ENCODE data around the gene PLEKHM3.
"Not testable (repeated sequence)": the region's sequence is repeated elsewhere in the genome, so short reads cannot be mapped to it uniquely, and the experiment has no call there.

PLEKHM3 gene

DNA sequence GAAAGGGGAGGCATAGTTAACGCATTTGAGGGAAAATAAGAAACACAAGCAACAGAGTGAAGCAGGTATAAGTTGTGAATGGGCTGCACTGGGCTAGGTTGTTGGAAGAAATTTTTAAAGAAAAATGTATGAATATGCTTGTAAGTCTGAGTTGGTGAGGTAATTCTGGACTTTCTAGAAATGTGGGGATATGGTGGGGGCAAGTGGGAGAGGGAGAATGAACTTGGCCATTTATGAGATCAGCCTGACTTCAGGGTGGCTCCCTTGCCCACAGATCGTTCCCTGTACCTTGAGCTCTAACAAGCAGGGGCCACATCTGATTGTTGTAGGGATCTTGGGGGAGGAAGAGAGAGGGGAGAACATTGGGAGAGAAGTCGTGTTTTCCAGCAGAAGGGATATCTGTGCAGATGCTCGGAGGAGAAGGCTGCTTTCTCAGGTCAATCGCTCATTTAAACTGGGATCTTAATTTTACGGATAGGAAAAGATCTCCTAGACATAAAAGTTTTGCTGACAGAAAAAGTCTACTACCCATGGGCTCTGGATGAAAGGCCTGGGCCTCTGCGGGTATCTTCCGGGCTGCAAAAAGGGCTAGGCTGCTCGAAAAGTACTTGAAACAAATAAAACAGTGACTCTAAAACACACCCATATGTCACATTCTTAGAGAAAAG lies 213.1 kb downstream of the PLEKHM3 start:
- Histone ChIP-seq H3K27ac (no peak overlapping the region), H3K4me3 (no peak overlapping the region)
- TF ChIP-seq, protein P1, sequence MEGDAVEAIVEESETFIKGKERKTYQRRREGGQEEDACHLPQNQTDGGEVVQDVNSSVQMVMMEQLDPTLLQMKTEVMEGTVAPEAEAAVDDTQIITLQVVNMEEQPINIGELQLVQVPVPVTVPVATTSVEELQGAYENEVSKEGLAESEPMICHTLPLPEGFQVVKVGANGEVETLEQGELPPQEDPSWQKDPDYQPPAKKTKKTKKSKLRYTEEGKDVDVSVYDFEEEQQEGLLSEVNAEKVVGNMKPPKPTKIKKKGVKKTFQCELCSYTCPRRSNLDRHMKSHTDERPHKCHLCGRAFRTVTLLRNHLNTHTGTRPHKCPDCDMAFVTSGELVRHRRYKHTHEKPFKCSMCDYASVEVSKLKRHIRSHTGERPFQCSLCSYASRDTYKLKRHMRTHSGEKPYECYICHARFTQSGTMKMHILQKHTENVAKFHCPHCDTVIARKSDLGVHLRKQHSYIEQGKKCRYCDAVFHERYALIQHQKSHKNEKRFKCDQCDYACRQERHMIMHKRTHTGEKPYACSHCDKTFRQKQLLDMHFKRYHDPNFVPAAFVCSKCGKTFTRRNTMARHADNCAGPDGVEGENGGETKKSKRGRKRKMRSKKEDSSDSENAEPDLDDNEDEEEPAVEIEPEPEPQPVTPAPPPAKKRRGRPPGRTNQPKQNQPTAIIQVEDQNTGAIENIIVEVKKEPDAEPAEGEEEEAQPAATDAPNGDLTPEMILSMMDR (IDR thresholded peaks at IDR 0.05): no peak
- no peak for DNase-seq (ENCODE audit: low spot score)

DNA sequence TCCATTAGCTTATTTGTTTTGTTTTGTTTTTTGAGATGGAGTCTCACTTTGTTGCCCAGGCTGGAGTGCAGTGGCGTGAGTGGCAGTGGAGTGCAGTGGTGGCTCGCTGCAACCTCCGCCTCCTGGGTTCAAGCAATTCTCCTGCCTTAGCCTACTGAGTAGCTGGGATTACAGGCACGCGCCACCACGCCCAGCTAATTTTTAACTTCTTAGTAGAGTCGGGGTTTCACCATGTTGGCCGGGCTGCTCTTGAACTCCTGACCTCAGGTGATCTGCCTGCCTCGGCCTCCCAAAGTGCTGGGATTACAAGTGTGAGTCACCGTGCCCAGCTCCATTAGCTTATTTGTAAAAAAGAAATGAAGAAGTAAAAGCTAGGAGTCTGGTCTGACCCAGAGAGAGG lies 213.7 kb downstream of the PLEKHM3 start:
- not testable (repeated sequence) for DNase-seq (ENCODE audit: low spot score); H3K27ac ChIP-seq; H3K4me3 ChIP-seq

DNA sequence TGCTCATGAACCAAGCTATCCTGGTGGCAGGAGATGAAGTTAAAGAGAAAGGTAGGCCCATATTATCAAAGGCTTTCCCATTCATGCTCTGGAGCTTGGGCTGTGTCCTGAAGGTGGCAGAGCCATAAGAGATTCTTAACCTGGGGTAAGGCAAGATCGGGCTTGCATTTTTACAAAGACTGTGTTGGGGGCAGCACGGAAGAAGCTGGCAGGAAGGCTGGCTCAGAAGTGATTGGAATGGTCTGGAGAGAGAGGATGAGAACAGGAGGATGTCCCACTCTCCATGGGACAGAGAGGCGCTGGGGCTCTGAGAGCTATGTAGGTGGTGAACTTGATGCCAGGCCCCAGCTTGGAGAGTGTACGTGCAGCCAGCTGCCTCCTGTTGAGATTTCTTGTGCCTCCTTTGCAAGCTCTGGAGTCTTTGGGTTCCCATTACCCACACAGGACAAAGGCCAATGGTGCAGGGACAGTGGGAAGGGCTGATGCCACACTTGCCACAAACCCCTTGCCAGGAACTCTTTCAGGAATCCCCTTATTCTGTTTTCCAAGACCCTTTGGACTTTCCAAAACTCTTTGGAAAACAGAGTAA lies 215.0 kb downstream of the PLEKHM3 start:
- peak overlapping the region; percentile 40 for H3K4me3 ChIP-seq
- peak overlapping the region in 1 of 2 donors; percentile 48 for H3K27ac ChIP-seq
- TF ChIP-seq, protein P1 (IDR thresholded peaks at IDR 0.05): no peak
- DNase-seq (ENCODE audit: low spot score): no peak

DNA sequence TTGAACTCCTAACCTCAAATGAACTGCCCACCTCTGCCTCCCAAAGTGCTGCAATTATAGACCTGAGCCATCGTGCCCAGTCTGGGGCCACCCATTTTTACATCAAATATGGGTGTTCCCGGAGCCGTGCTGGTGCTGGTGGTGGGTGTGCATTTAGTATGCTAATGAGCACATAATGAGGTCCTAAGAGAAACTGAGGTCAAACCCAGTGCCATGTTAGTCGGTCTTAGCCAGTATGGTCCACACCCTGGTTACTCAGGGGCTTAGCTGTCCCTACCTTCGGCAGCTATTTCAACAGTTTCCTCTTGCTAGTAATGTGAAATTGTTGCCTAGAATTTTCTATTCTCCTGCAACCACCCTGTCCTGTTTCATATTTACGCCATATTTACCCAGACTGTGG lies 217.2 kb downstream of the PLEKHM3 start:
- no peak for DNase-seq (ENCODE audit: low spot score)
- Histone ChIP-seq H3K4me3 (no peak overlapping the region), H3K27ac (no peak overlapping the region)
- TF ChIP-seq, protein P1 (IDR thresholded peaks at IDR 0.05): no peak

DNA sequence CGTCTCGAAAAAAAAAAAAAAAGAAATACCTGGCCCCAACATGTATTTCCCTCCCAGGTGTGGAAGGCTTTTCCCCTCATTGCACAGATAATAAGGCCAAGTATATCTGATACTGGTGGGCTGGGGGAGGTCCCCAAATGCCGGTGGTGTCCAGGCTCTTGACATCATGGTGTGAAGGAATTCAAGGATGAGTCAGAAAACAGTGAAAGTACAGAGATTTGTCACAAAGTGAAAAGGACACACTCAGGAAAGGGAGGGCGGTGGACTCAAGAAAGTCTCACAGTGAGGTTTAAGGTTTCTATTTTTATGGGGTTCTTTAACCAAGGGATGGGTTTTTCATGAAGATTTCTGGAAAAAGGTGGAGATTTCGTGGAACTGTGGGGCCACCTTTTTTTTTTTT lies 217.8 kb downstream of the PLEKHM3 start:
- Histone ChIP-seq H3K27ac (no peak overlapping the region), H3K4me3 (no peak overlapping the region)
- DNase-seq (ENCODE audit: low spot score): no peak
- TF ChIP-seq, protein P1 (IDR thresholded peaks at IDR 0.05): no peak

DNA sequence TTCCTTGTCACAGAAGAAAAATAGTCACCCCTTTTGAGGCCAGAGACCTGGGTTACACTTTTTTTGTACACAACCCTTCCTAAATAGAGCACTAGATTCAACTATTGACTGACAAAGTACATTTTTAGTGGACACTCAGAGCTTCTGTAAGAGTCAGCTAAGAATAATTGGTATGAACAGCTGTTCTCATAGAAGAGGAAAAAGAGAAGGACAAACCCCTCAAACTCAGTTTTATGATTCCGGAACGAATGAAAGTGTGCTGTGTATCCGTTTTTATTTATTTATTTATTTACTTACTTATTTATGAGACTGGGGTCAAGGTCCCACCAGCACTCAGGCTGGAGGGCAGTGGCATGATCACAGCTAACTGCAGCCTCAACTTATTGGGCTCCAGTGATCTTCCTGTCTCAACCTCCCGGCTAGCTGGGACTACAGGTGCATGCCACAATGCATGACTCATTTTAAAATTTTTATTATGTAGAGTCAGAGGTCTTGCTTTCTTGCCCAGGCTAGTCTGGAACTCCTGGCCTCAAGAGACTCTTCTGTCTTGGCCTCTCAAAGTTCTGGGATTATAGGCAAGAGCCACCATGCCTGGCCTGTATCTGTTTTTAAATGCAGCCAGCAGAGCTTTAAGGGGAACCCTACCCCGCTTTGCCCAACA lies 219.6 kb downstream of the PLEKHM3 start:
- Histone ChIP-seq H3K27ac (no peak overlapping the region), H3K4me3 (no peak overlapping the region)
- TF ChIP-seq, protein P1 (IDR thresholded peaks at IDR 0.05): no peak
- DNase-seq (ENCODE audit: low spot score): no peak

DNA sequence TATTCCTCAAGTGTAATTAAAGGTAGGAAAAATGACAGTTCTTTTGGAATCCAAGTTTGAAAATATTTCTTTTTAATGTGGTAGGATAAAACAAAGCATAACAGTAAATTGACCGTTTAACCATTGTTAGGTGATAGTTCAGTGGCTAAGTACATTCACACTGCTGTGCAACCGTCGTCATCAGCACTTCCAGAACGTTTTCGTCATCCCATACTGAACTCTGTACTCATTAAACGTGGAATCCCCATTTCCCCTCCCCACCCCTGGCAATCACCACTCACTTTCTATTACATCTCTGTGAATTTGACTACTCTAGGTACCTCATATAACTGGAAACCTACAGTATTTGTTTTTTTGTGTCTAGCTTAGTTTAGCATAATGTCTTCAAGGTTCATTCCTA lies 222.7 kb downstream of the PLEKHM3 start:
- Histone ChIP-seq H3K27ac (no peak overlapping the region), H3K4me3 (no peak overlapping the region)
- TF ChIP-seq, protein P1 (IDR thresholded peaks at IDR 0.05): no peak
- no peak for DNase-seq (ENCODE audit: low spot score)

Measured in coronary artery (tissue), 2 donors.